PC-3 (cell line): Measurements from ENCODE around the gene ENAH. TPM values are rescaled to one million over a fixed set of nuclear protein-coding genes. Genes with fewer than 3 reads are reported as not detected.
"Not testable (repeated sequence)": the region's sequence is repeated elsewhere in the genome, so short reads cannot be mapped to it uniquely, and the experiment has no call there.

Experiments used
- ATAC-seq: fragments of 200-7000 bp; cut with Tn5 transposase; 2 replicates; pipeline ENCODE4 v1.9.1; 2020; ENCODE audit warnings: mild to moderate bottlenecking, moderate library complexity
- BruUV-seq: library from RNA; stranded (reverse); fragments of 400-500 nt; replicated peaks from 2 replicates; lab custom pipeline; 2021; lab: Mats Ljungman, UMichigan
- CTCF ChIA-PET: fragments of 300-600 bp; sonication (Branson Sonifier 250); formaldehyde crosslinking; loops from one replicate; lab custom pipeline; 2022; ENCODE audit warnings: antibody characterized with exemption; lab: Charles Lee
- POLR2A ChIA-PET: fragments of 300-600 bp; sonication (Branson Sonifier 250); formaldehyde crosslinking; loops from one replicate; lab custom pipeline; 2022; ENCODE audit warnings: antibody characterized with exemption; ENCODE audit not compliant: unreplicated experiment; lab: Charles Lee
- DNase-seq: peaks from one replicate; pipeline ENCODE4 v3.0.0-alpha.2; 2015
- H2AFZ ChIP-seq: fragments of 300-600 bp; sonication (generic); 2 replicates; pipeline ENCODE4 v1.6.0; 2016; ENCODE audit warnings: antibody characterized with exemption, low read length
- H3F3A ChIP-seq: fragments of 300-600 bp; sonication (generic); one replicate; pipeline ENCODE4 v1.6.0; 2017; ENCODE audit warnings: antibody characterized with exemption, low read length, control low read depth, mild to moderate bottlenecking; ENCODE audit not compliant: unreplicated experiment
- H3K27ac ChIP-seq: fragments of 300-600 bp; sonication (generic); 2 replicates; pipeline ENCODE4 v1.5.1; 2016; ENCODE audit warnings: mild to moderate bottlenecking, low read length
- H3K27me3 ChIP-seq: fragments of 300-600 bp; sonication (generic); 2 replicates; pipeline ENCODE4 v1.6.1; 2016; ENCODE audit warnings: low read length, mixed read lengths
- H3K36me3 ChIP-seq: fragments of 300-600 bp; sonication (generic); 2 replicates; pipeline ENCODE4 v1.6.1; 2016; ENCODE audit warnings: low read depth, mixed run types, low read length, mixed read lengths
- H3K4me1 ChIP-seq: fragments of 300-600 bp; sonication (generic); 2 replicates; pipeline ENCODE4 v1.5.1; 2016; ENCODE audit warnings: low read length; ENCODE audit not compliant: insufficient read depth
- H3K4me2 ChIP-seq: fragments of 300-600 bp; sonication (generic); 2 replicates; pipeline ENCODE4 v1.6.0; 2016; ENCODE audit warnings: low read length
- H3K4me3 ChIP-seq: fragments of 300-600 bp; sonication (generic); 2 replicates; pipeline ENCODE4 v1.5.1; 2016; ENCODE audit warnings: mild to moderate bottlenecking, low read length, mixed read lengths
- H3K79me2 ChIP-seq: fragments of 300-600 bp; sonication (generic); 2 replicates; pipeline ENCODE4 v1.6.1; 2017; ENCODE audit warnings: low read length, mixed read lengths
- H3K9ac ChIP-seq: fragments of 300-600 bp; sonication (generic); 2 replicates; pipeline ENCODE4 v1.6.0; 2016; ENCODE audit warnings: mild to moderate bottlenecking, low read length
- H3K9me2 ChIP-seq: fragments of 300-600 bp; sonication (generic); replicated peaks from 2 replicates; pipeline ENCODE4 v1.6.1; 2016; ENCODE audit warnings: mixed run types, low read length, mixed read lengths
- H3K9me3 ChIP-seq: fragments of 300-600 bp; sonication (generic); 2 replicates; pipeline ENCODE4 v1.6.1; 2016; ENCODE audit warnings: low read length, mixed read lengths
- H4K20me1 ChIP-seq: fragments of 300-600 bp; sonication (generic); 2 replicates; pipeline ENCODE4 v1.6.1; 2016; ENCODE audit warnings: low read length, mixed read lengths
- EZH2 ChIP-seq: fragments of 300-600 bp; sonication (generic); IDR thresholded peaks from one replicate; pipeline ENCODE4 v1.6.1; 2017; ENCODE audit warnings: antibody characterized with exemption, mild to moderate bottlenecking, low read length; ENCODE audit not compliant: unreplicated experiment
- EZH2phosphoT487 ChIP-seq: fragments of 300-600 bp; sonication (generic); IDR thresholded peaks from 2 replicates; pipeline ENCODE4 v1.6.1; 2018; ENCODE audit warnings: mild to moderate bottlenecking, antibody characterized with exemption, low read length, borderline replicate concordance
- intact Hi-C: fragments of 100-400 bp; cut with micrococcal nuclease; formaldehyde crosslinking; loops from 2 replicates; pipeline ENCODE4 v1.9.0; 2023
- total RNA-seq: library from RNA; depleted of rRNA; stranded (reverse); fragments of >200 nt; gene quantifications from 2 replicates; pipeline ENCODE4 v1.2.3, GENCODE V29; 2014
- TF ChIP-seq, protein P1 (sequence below): fragments of 300-600 bp; sonication (generic); conservative IDR thresholded peaks from 2 replicates; pipeline ENCODE4 v1.5.1; 2017; ENCODE audit warnings: antibody characterized with exemption, low read depth, mild to moderate bottlenecking, low read length

The ENAH gene
- total RNA-seq, 1 experiment from 2014 or later = 96.6 TPM

DNA sequence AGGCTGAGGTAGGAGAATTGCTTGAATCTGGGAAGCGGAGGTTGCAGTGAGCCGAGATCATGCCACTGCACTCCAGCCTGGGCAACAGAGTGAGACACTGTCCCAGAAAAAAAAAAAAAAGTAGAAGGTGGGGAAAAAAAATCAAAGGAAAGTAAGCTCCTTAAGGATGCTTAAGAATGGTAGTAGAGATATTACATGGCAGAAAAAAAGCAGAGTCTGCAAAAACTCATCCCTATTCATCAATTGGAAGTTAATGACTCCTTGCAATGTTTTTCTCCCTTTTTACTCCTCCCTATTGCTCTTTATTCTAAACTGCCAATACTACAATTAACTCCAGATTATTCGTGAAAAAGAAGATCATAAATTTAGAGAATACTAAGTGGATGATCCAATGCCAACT lies 23.4 kb downstream of the ENAH start:
- BruUV-seq = no TSS peak
- Histone ChIP-seq H3K4me1 (peaks cover 9% of the 10 kb centered on the region; the same call in 1 of the 2 replicates), H3K4me3 (no peak overlapping the region), H3K27me3 (no peaks in the 10 kb centered on the region), H3K79me2 (peaks cover 95% of the 10 kb centered on the region), H3K27ac (no peak overlapping the region), H3K4me2 (no peak overlapping the region), H3F3A (no peaks in the 10 kb centered on the region), H4K20me1 (peaks cover 12% of the 10 kb centered on the region; the same call in 1 of the 2 replicates), H2AFZ (no peak overlapping the region), H3K36me3 (0 out of 2 replicates have a peak, but pooled peaks cover 2% of the 10 kb centered on the region), H3K9me2 (no peaks in the 10 kb centered on the region), H3K9ac (no peak overlapping the region), H3K9me3 (no peaks in the 10 kb centered on the region)
- POLR2A ChIA-PET = no interaction called here
- TF ChIP-seq EZH2phosphoT487 = no peak
- no peak for TF ChIP-seq EZH2
- TF ChIP-seq, protein P1, sequence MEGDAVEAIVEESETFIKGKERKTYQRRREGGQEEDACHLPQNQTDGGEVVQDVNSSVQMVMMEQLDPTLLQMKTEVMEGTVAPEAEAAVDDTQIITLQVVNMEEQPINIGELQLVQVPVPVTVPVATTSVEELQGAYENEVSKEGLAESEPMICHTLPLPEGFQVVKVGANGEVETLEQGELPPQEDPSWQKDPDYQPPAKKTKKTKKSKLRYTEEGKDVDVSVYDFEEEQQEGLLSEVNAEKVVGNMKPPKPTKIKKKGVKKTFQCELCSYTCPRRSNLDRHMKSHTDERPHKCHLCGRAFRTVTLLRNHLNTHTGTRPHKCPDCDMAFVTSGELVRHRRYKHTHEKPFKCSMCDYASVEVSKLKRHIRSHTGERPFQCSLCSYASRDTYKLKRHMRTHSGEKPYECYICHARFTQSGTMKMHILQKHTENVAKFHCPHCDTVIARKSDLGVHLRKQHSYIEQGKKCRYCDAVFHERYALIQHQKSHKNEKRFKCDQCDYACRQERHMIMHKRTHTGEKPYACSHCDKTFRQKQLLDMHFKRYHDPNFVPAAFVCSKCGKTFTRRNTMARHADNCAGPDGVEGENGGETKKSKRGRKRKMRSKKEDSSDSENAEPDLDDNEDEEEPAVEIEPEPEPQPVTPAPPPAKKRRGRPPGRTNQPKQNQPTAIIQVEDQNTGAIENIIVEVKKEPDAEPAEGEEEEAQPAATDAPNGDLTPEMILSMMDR = no peak
- CTCF ChIA-PET = no interaction called here
- ATAC-seq (no peak), DNase-seq (no peak)
- intact Hi-C loops = no loop called here

- H3K27me3 ChIP-seq, intact Hi-C loops, BruUV-seq, H3K4me3 ChIP-seq, H3K36me3 ChIP-seq, ATAC-seq, H3F3A ChIP-seq, POLR2A ChIA-PET, H3K4me1 ChIP-seq, H3K27ac ChIP-seq, H3K9me3 ChIP-seq, H3K9ac ChIP-seq, H3K4me2 ChIP-seq, CTCF ChIA-PET, H2AFZ ChIP-seq, DNase-seq, H3K9me2 ChIP-seq: not testable (repeated sequence)
- peaks cover 12% of the 10 kb centered on the region; the same call in 1 of the 2 replicates for H4K20me1 ChIP-seq
- H3K79me2 ChIP-seq = peaks cover 92% of the 10 kb centered on the region
These were observed 24.1 kb downstream of the ENAH start for GRCh38 chr1:225628794-225629193.

DNA sequence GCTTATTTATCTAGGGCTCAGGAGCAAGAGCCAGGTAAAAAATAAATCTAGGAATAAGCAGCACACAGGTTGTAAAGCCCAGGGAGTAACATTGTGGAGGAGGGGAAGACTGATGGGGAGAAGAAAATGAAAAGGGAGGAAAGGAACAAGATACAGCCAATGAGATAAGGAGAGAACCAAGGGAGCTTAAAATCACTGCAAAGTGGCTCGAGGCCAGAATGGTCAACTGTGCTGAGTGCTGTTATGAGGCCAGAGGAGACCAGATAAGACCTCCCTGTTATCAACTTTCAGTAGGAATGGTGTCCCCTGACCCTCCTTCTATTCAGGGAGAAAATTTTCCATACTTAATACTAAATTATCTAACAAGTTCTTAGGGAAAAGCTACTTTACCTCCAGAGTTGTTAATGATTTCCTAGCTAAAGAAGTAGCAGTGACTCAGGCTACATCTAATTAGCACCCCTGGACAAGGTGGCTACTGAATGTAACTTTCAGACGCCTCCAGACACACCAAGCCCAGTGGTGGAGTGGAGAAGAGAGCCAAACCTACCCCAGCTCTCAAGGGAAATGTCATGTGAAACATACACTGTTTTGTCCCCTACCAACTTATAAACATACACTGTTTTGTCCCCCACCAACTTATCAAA lies 25.5 kb downstream of the ENAH start:
- no TSS peak for BruUV-seq
- H3K36me3 ChIP-seq = 0 out of 2 replicates have a peak, but pooled peaks cover 2% of the 10 kb centered on the region
- ATAC-seq (no peak), DNase-seq (no peak)
- no peak overlapping the region for H2AFZ ChIP-seq
- H4K20me1 ChIP-seq = peaks cover 12% of the 10 kb centered on the region; the same call in 1 of the 2 replicates
- no peak overlapping the region for H3K9ac ChIP-seq
- H3F3A ChIP-seq = no peaks in the 10 kb centered on the region
- CTCF ChIA-PET = interaction anchor here (1.7 kb wide), 1 partner anchor 10 kb away, joined by 6 read pairs; no protein-coding TSS in a partner anchor
- H3K79me2 ChIP-seq = peaks cover 92% of the 10 kb centered on the region
- peaks cover 9% of the 10 kb centered on the region; the same call in 1 of the 2 replicates for H3K4me1 ChIP-seq
- 0 out of 2 replicates have a peak overlapping the region, but pooled peaks have one; percentile 2 for H3K27ac ChIP-seq
- TF ChIP-seq EZH2 (no peak), EZH2phosphoT487 (no peak)
- TF ChIP-seq, protein P1 = no peak
- intact Hi-C loops = no loop called here
- POLR2A ChIA-PET = interaction anchor here (0.7 kb wide), 1 partner anchor 21 kb away, joined by 4 read pairs; no protein-coding TSS in a partner anchor
- no peak overlapping the region for H3K4me3 ChIP-seq
- no peaks in the 10 kb centered on the region for H3K9me3 ChIP-seq
- H3K9me2 ChIP-seq = no peaks in the 10 kb centered on the region
- no peaks in the 10 kb centered on the region for H3K27me3 ChIP-seq
- H3K4me2 ChIP-seq = no peak overlapping the region
